ENCODE data around the gene AFP. TPM values are rescaled to one million over a fixed set of nuclear protein-coding genes. Genes with fewer than 3 reads are reported as not detected.

Gene AFP
- total and polyA plus RNA-seq, 2 of the 8 experiments (the other 6 are each of a cell fraction or from before 2014, with no cell fraction given): 6.1 to 10.4 TPM

- DNase-seq (ENCODE audit: low read depth in 1 of 2, low spot score in 2 of 2) (no peak), FAIRE-seq (no peak)
- Histone ChIP-seq H3K36me3 (ENCODE audit: control insufficient read depth in 2 of 4, insufficient read depth in 4 of 4, low read length in 3 of 4) (no peaks in the 10 kb centered on the region), H3K4me3 (ENCODE audit: extremely low read depth in 1 of 4, insufficient read depth in 2 of 4, low read depth in 3 of 4, low read length in 4 of 4) (no peak overlapping the region), H4K20me1 (replicated peaks in 1 of 2; ENCODE audit: control insufficient read depth in 1 of 2, insufficient read depth in 2 of 2, low read length in 2 of 2) (no peaks in the 10 kb centered on the region), H2BK12ac (ENCODE audit: low read depth, low read length) (no peak overlapping the region), H3K27me3 (replicated peaks in 1 of 4; ENCODE audit: control insufficient read depth in 3 of 4, extremely low read depth in 1 of 4, insufficient read depth in 3 of 4, low read length in 3 of 4) (no peaks in the 10 kb centered on the region), H2AK5ac (ENCODE audit: low read depth, low read length) (no peak overlapping the region), H3K4ac (replicated peaks; ENCODE audit: insufficient read length, low read depth, low read length) (no peak overlapping the region), H4K5ac (ENCODE audit: insufficient read length, low read depth, low read length) (no peak overlapping the region), H3K79me1 (ENCODE audit: low read depth, low read length) (no peaks in the 10 kb centered on the region), H3K27ac (ENCODE audit: low read depth, low read length) (no peak overlapping the region), H3K4me2 (ENCODE audit: insufficient read depth in 1 of 2, low read depth in 2 of 2, low read length in 2 of 2) (no peak overlapping the region), H2BK15ac (ENCODE audit: low read length) (no peak overlapping the region), H2BK5ac (ENCODE audit: low read depth, low read length) (no peak overlapping the region), H3K9ac (replicated peaks in 1 of 4; ENCODE audit: extremely low read depth in 1 of 4, low read depth in 3 of 4, low read length in 3 of 4) (no peak overlapping the region), H3K14ac (ENCODE audit: insufficient read length) (no peak overlapping the region), H2AFZ (ENCODE audit: low read length) (no peak overlapping the region), H3K4me1 (replicated peaks in 1 of 4; ENCODE audit: control insufficient read depth in 3 of 4, insufficient read depth in 4 of 4, low read length in 3 of 4) (no peaks in the 10 kb centered on the region), H3K23ac (ENCODE audit: insufficient read length) (no peak overlapping the region), H3K79me2 (ENCODE audit: control insufficient read depth in 1 of 2, insufficient read depth in 2 of 2, low read length in 2 of 2) (no peaks in the 10 kb centered on the region), H4K8ac (ENCODE audit: extremely low read depth, insufficient read depth, low read length) (no peak overlapping the region), H2BK20ac (ENCODE audit: low read length) (no peak overlapping the region), H2BK120ac (replicated peaks; ENCODE audit: low read depth, low read length) (no peak overlapping the region), H3K9me3 (ENCODE audit: insufficient read depth in 2 of 2, low read depth in 1 of 2, low read length in 1 of 2) (no peaks in the 10 kb centered on the region), H3K23me2 (ENCODE audit: low read depth, low read length) (no peaks in the 10 kb centered on the region), H3K18ac (ENCODE audit: extremely low read depth, low read length) (no peak overlapping the region), H3K56ac (replicated peaks; ENCODE audit: insufficient read length, low read depth, low read length) (no peak overlapping the region), H4K91ac (replicated peaks; ENCODE audit: insufficient read length, low read length) (no peak overlapping the region)
- ChIA-PET CTCF (ENCODE audit: partially characterized antibody) (interaction anchor here (0.7 to 3.0 kb wide), 2 partner anchors 12 to 16 kb away, joined by 3 to 20 read pairs; partner anchors contain the start of gene AFP), POLR2A (ENCODE audit: partially characterized antibody) (no interaction called here)
- TF ChIP-seq CTCF (IDR thresholded peaks at IDR 0.05; ENCODE audit: control extremely low read depth in 1 of 3, insufficient read depth in 1 of 3, low read depth in 1 of 3, low read length in 3 of 3) (no peak), RFX5 (IDR thresholded peaks at IDR 0.05; ENCODE audit: borderline replicate concordance, low read depth, low read length) (no peak), TAF7 (optimal IDR thresholded peaks at IDR 0.05; ENCODE audit: borderline replicate concordance, low read depth, low read length) (no peak), CHD1 (IDR thresholded peaks at IDR 0.05; ENCODE audit: low read depth, low read length) (no peak), GABPA (IDR thresholded peaks at IDR 0.05; ENCODE audit: borderline replicate concordance, insufficient read depth, low read length) (no peak), MAX (IDR thresholded peaks at IDR 0.05) (no peak), MAFK (IDR thresholded peaks at IDR 0.05; ENCODE audit: low read depth, low read length) (no peak), USF2 (IDR thresholded peaks at IDR 0.05; ENCODE audit: low read length) (no peak), SIRT6 (IDR thresholded peaks at IDR 0.05; ENCODE audit: low read length) (no peak), JUND (IDR thresholded peaks at IDR 0.05; ENCODE audit: low read length) (no peak)
Measured at GRCh38 chr4:73421708-73422457, 14.1 kb upstream of the AFP start.
